Neural crest cell (in vitro differentiated cells): ENCODE results near the gene FMNL1. TPM values are rescaled to one million over a fixed set of nuclear protein-coding genes. Genes with fewer than 3 reads are reported as not detected.

Source experiments
- DNase-seq: peaks from one replicate; pipeline ENCODE4 v3.0.0; 2021; ENCODE audit warnings: low read depth, mixed read lengths, low spot score
- H3K27ac Mint-ChIP-seq: one replicate; pipeline ENCODE4 v1.8.0; 2021; ENCODE audit warnings: mild to moderate bottlenecking, mixed read lengths; ENCODE audit not compliant: unreplicated experiment
- H3K27me3 Mint-ChIP-seq: 2 replicates; pipeline ENCODE4 v1.8.0; 2021; ENCODE audit warnings: low read depth, mild to moderate bottlenecking, mixed read lengths
- H3K36me3 Mint-ChIP-seq: 2 replicates; pipeline ENCODE4 v1.8.0; 2021; ENCODE audit warnings: low read depth, mild to moderate bottlenecking, mixed read lengths
- H3K4me1 Mint-ChIP-seq: 2 replicates; pipeline ENCODE4 v1.8.0; 2021; ENCODE audit warnings: mixed read lengths
- H3K4me3 Mint-ChIP-seq: one replicate; pipeline ENCODE4 v1.8.0; 2021; ENCODE audit warnings: mild to moderate bottlenecking, mixed read lengths
- H3K9me3 Mint-ChIP-seq: 2 replicates; pipeline ENCODE4 v1.8.0; 2021; ENCODE audit warnings: mixed read lengths
- total RNA-seq: library from RNA; stranded (reverse); gene quantifications from 2 replicates; pipeline ENCODE4 v1.2.1, GENCODE V29; 2021
- TF ChIP-seq, protein P1 (sequence below): fragments of 200-600 bp; sonication (generic); conservative IDR thresholded peaks from 2 replicates; pipeline ENCODE4 v1.5.0; 2021; ENCODE audit warnings: antibody characterized with exemption, mild to moderate bottlenecking

FMNL1 gene
- total RNA-seq, 1 donor from 2014 or later = 1.2 TPM

DNA sequence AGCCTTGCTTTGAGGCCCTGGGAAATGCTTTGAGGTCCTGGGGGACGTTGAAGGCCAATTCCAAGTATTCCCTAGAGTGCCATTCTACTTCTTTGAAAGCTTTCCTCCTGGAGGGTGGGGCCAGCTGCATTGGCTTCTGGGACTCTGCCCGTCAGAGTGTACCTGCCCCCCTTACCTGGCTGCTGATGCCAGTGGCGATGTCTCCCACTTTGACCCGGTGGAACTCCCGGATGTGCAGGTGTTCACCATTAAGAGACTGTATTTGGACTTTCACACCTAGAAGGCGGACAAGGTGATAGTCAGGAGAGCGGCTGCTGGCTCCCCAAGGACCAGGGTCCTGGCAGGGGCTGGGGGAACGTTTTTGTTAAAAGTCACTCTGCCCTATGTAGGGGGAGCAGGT is 43.3 kb downstream of the FMNL1 start:
- DNase-seq = no peak
- peaks cover 6% of the 10 kb centered on the region for H3K36me3 Mint-ChIP-seq
- peaks cover 16% of the 10 kb centered on the region for H3K27me3 Mint-ChIP-seq
- no peak overlapping the region for H3K27ac Mint-ChIP-seq
- H3K4me3 Mint-ChIP-seq = no peak overlapping the region
- peaks cover 6% of the 10 kb centered on the region for H3K4me1 Mint-ChIP-seq
- H3K9me3 Mint-ChIP-seq = no peaks in the 10 kb centered on the region
- TF ChIP-seq, protein P1, sequence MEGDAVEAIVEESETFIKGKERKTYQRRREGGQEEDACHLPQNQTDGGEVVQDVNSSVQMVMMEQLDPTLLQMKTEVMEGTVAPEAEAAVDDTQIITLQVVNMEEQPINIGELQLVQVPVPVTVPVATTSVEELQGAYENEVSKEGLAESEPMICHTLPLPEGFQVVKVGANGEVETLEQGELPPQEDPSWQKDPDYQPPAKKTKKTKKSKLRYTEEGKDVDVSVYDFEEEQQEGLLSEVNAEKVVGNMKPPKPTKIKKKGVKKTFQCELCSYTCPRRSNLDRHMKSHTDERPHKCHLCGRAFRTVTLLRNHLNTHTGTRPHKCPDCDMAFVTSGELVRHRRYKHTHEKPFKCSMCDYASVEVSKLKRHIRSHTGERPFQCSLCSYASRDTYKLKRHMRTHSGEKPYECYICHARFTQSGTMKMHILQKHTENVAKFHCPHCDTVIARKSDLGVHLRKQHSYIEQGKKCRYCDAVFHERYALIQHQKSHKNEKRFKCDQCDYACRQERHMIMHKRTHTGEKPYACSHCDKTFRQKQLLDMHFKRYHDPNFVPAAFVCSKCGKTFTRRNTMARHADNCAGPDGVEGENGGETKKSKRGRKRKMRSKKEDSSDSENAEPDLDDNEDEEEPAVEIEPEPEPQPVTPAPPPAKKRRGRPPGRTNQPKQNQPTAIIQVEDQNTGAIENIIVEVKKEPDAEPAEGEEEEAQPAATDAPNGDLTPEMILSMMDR = no peak

DNA sequence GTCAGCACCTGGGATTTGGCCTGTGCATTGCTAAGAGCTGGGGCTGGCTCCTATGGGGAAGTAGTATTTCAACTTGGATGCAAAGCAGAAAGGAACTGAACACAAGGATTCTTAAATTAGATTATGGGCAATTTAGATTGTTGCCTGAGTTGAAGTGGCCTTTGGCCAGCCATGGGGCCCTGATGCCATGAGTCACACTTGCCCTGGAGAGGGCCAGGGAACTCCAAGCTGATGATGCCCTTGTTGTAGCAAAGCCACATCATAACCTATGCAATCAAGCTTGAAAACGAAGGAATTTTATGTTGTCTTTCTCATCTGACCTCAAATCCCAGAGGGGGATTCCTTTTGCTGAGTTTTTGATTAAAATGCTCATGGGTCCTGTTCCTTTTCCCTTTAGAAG is 44.1 kb downstream of the FMNL1 start:
- no peak for DNase-seq
- H3K27ac Mint-ChIP-seq = no peak overlapping the region
- H3K4me3 Mint-ChIP-seq = peak overlapping the region; percentile 31

DNA sequence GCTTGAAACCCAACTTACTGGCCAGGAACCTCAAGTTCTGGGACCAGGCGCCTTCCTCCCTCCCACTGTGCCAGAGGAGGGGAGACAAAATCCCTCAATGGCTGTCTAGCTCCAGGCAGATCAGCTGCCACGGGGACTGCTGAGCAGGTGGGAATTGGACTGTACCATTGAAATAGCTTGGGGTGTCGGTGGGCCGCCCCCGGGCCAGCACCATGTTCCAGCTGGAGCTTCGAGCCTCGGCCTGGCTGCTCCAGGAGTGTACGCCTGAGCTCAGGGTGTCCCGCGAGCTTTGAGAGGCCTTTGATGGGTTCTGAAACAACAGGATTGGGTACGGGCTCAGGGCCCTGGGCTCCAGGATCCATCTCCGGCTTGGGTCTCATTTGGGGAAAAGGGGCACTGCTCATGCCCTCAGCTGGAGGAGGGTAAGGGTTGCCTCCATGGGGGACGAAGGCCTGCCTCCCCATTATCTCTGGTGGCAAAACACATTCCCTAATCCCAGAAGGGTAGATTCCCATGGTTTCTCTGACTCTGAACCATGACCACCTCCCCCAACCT is 44.8 kb downstream of the FMNL1 start:
- Mint-ChIP-seq H3K27me3 (peaks cover 3% of the 10 kb centered on the region), H3K9me3 (no peaks in the 10 kb centered on the region), H3K27ac (no peak overlapping the region), H3K4me3 (no peak overlapping the region), H3K4me1 (peaks cover 6% of the 10 kb centered on the region), H3K36me3 (peaks cover 6% of the 10 kb centered on the region)
- DNase-seq = no peak
- TF ChIP-seq, protein P1 = no peak

More for the DNA sequence above, 44.1 kb downstream of the FMNL1 start:
- no peaks in the 10 kb centered on the region for H3K9me3 Mint-ChIP-seq
- H3K4me1 Mint-ChIP-seq = peaks cover 6% of the 10 kb centered on the region
- TF ChIP-seq, protein P1 = no peak
- peaks cover 6% of the 10 kb centered on the region for H3K36me3 Mint-ChIP-seq
- peaks cover 8% of the 10 kb centered on the region for H3K27me3 Mint-ChIP-seq

DNA sequence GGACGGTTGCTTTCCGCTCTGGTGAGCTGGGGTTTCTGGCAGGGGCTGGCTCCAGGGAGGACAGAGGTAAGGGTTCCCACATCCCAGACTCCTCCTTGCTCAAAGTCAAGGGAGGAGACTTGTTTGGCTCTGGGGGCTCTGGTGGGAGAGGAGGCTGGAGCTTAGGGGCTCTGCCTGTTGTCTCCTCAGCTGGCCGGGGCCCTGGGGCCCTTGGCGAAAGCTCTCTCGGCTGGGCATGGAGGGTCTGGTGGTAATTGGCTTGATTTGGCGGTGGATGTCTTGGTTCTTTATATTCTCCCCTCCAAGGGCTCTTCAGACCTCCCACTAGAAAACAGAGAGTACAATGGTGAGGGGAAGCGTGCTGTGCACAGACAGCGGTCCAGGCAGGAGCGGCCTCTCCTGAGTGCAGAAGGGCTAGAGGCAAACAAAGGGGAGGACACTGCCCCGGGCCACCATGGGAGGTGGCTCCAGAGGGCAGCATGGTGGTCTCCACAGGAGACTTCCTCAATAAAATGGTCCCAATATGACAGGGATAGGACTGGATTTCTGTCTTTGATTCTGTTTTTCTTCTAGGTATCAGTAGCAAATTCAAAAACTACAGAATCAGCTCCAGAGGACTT is 45.9 kb downstream of the FMNL1 start:
- Mint-ChIP-seq H3K4me1 (peaks cover 6% of the 10 kb centered on the region), H3K4me3 (no peak overlapping the region), H3K27ac (no peak overlapping the region), H3K36me3 (peaks cover 6% of the 10 kb centered on the region), H3K27me3 (peaks cover 2% of the 10 kb centered on the region), H3K9me3 (no peaks in the 10 kb centered on the region)
- DNase-seq = no peak
- TF ChIP-seq, protein P1 = no peak

DNA sequence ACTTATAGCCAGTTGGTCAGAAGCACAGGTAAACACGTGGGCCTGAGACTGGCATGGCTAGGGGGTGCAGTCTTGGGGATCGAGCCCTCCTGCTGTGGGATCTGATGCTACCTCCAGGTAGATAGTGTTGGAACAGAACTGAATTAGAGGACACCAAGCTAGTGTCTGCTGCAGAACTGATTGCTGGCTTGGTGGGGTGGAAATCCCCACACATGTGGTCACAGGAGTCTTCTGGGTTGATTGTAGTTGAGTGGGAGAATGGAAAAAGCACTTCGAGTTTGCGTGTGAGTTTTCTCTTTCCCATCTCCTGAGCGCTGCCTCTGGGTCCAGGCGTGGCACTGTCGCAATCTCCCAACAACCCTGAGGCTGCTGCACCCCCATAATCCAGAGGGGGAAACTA is 48.2 kb downstream of the FMNL1 start:
- no peak overlapping the region for H3K4me3 Mint-ChIP-seq
- no peak overlapping the region for H3K27ac Mint-ChIP-seq
- no peaks in the 10 kb centered on the region for H3K4me1 Mint-ChIP-seq
- no peaks in the 10 kb centered on the region for H3K9me3 Mint-ChIP-seq
- no peaks in the 10 kb centered on the region for H3K27me3 Mint-ChIP-seq
- peaks cover 6% of the 10 kb centered on the region for H3K36me3 Mint-ChIP-seq
- DNase-seq = no peak
- TF ChIP-seq, protein P1 = no peak
